ENCODE data around the gene ACTN4. TPM values are rescaled to one million over a fixed set of nuclear protein-coding genes. Genes with fewer than 3 reads are reported as not detected.

ACTN4 gene
- total and polyA plus RNA-seq, 3 experiments from 2014 or later, result 31.9 to 314 (median 295) TPM

Other genes with a start within 250 kb of the ACTN4 start
- 10 to 100 TPM; 17.8 to 25.2 TPM for gene FAM98C, start 244.6 kb upstream of the ACTN4 start, total RNA-seq
- gene FAM98C, start 244.6 kb upstream of the ACTN4 start, polyA plus RNA-seq, result 16.8 TPM
- gene RASGRP4, start 221.4 kb upstream of the ACTN4 start, total RNA-seq, result 1 to 10 TPM; 1.8 to 2.0 TPM
- not detected for gene RASGRP4, start 221.4 kb upstream of the ACTN4 start, polyA plus RNA-seq
- 1 to 10 TPM; 1.4 to 3.3 TPM for gene RYR1, start 214.0 kb upstream of the ACTN4 start, total RNA-seq
- gene RYR1, start 214.0 kb upstream of the ACTN4 start, polyA plus RNA-seq, result 0.71 TPM
- gene MAP4K1, start 29.7 kb upstream of the ACTN4 start, total RNA-seq, result 100 to 1,000 TPM; 161 to 162 TPM
- 178 TPM for gene MAP4K1, start 29.7 kb upstream of the ACTN4 start, polyA plus RNA-seq
- 100 to 1,000 TPM; 275 to 282 TPM for gene EIF3K, start 28.5 kb upstream of the ACTN4 start, total RNA-seq
- gene EIF3K, start 28.5 kb upstream of the ACTN4 start, polyA plus RNA-seq, result 401 TPM
- 1 to 10 TPM; 5.2 to 5.3 TPM for gene CAPN12, start 96.8 kb downstream of the ACTN4 start, total RNA-seq
- 19.5 TPM for gene CAPN12, start 96.8 kb downstream of the ACTN4 start, polyA plus RNA-seq
- not detected for gene LGALS7, start 125.9 kb downstream of the ACTN4 start, total RNA-seq
- not detected for gene LGALS7, start 125.9 kb downstream of the ACTN4 start, polyA plus RNA-seq
- not detected for gene LGALS7B, start 141.6 kb downstream of the ACTN4 start, total RNA-seq
- gene LGALS7B, start 141.6 kb downstream of the ACTN4 start, polyA plus RNA-seq, result not detected
- gene LGALS4, start 165.3 kb downstream of the ACTN4 start, total RNA-seq, result 1 to 10 TPM; 1.2 to 1.8 TPM
- gene LGALS4, start 165.3 kb downstream of the ACTN4 start, polyA plus RNA-seq, result 0.44 TPM
- gene ECH1, start 184.1 kb downstream of the ACTN4 start, total RNA-seq, result 100 to 1,000 TPM; 111 to 114 TPM
- 272 TPM for gene ECH1, start 184.1 kb downstream of the ACTN4 start, polyA plus RNA-seq
- 100 to 1,000 TPM; 656 to 679 TPM for gene HNRNPL, start 202.3 kb downstream of the ACTN4 start, total RNA-seq
- gene HNRNPL, start 202.3 kb downstream of the ACTN4 start, polyA plus RNA-seq, result 73.4 TPM
- 10 to 100 TPM; 82.3 to 85.4 TPM for gene RINL, start 230.6 kb downstream of the ACTN4 start, total RNA-seq
- gene RINL, start 230.6 kb downstream of the ACTN4 start, polyA plus RNA-seq, result 42.6 TPM

All from CD8-positive, alpha-beta memory T cell (primary cell).